GM12874 (cell line): Measurements from ENCODE around the gene CD69.

ENCODE experiments used
- CTCF ChIP-seq: IDR thresholded peaks from 2 replicates; pipeline ENCODE4 v1.5.1; 2011; ENCODE audit warnings: low read depth, mild to moderate bottlenecking, control low read depth, low read length, moderate library complexity; ENCODE audit not compliant: insufficient read depth

CD69 gene

DNA sequence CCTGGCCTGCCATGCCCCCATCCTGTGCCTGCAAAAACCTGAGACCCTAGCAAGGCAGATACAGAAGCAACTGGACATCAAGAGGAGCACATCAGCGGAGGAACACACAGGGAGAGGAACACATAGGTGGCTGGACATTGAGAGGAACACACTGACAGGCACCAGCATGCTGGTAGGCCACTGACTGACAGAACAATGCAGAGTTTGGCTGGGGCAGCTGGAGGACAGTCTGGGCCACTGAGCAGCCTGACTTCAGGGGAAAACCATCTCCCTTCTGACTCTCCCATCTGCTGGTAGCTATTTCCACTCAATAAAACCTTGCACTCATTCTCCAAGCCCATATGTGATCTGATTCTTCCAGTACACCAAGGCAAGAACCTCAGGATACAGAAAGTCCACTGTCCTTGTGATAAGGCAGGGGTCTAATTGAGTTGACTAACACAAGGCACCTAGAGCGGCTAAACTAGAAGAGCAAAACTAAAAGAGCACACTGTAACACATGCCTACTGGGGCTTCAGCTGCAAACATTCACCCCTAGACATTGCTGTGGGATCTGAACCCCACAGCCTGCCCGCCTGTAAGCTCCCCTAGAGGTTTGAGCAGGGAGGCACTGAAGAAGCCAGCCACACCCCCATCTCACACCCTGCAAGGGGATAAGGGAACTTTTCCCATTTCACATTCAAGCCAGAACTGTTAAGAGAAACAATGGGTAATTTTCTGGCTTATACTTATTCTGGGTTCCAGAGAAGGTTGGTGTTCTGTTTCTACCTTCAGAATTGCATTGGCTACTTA is 49.9 kb downstream of the CD69 start:
- no peak for TF ChIP-seq CTCF

GRCh38 chr12:9708853-9709252 is 51.8 kb downstream of the CD69 start:
- TF ChIP-seq CTCF, result no peak

- peak; percentile 81 for TF ChIP-seq CTCF
These were observed 52.6 kb downstream of the CD69 start for GRCh38 chr12:9707864-9708808.

- no peak for TF ChIP-seq CTCF
These were observed 53.3 kb downstream of the CD69 start for GRCh38 chr12:9707356-9707755.

DNA sequence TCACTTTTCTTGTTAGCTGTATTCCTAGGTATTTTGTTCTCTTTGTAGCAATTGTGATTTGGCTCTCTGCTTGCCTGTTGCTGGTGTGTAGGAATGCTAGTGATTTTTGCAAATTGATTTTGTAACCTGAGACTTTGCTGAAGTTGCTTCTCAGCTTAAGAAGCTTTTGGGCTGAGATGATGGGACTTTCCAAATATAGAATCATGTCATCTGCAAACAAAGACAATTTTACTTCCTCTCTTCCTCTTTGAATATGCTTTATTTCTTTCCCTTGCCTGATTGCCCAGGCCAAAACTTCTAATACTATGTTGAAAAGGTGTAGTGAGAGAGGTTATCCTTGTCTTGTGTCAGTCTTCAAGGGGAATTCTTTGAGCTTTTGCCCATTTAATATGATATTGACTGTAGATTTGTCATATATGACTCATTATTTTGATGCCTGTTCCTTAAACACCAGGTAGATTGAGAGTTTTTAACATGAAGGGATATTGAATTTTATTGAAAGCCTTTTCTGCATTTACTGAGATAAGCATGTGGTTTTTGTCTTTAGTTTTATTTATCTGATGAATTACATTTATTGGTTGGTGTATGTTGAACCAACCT is 54.5 kb downstream of the CD69 start:
- no peak for TF ChIP-seq CTCF
